GM21515 (cell line): ENCODE results near the gene PAK1IP1.
"Not testable (repeated sequence)": the region's sequence is repeated elsewhere in the genome, so short reads cannot be mapped to it uniquely, and the experiment has no call there.

ENCODE experiments used
- ATAC-seq: cut with Tn5 transposase; IDR thresholded peaks from one replicate; pipeline ENCODE4 v1.9.1; 2021; ENCODE audit not compliant: unreplicated experiment

PAK1IP1 gene, protein sequence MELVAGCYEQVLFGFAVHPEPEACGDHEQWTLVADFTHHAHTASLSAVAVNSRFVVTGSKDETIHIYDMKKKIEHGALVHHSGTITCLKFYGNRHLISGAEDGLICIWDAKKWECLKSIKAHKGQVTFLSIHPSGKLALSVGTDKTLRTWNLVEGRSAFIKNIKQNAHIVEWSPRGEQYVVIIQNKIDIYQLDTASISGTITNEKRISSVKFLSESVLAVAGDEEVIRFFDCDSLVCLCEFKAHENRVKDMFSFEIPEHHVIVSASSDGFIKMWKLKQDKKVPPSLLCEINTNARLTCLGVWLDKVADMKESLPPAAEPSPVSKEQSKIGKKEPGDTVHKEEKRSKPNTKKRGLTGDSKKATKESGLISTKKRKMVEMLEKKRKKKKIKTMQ

DNA sequence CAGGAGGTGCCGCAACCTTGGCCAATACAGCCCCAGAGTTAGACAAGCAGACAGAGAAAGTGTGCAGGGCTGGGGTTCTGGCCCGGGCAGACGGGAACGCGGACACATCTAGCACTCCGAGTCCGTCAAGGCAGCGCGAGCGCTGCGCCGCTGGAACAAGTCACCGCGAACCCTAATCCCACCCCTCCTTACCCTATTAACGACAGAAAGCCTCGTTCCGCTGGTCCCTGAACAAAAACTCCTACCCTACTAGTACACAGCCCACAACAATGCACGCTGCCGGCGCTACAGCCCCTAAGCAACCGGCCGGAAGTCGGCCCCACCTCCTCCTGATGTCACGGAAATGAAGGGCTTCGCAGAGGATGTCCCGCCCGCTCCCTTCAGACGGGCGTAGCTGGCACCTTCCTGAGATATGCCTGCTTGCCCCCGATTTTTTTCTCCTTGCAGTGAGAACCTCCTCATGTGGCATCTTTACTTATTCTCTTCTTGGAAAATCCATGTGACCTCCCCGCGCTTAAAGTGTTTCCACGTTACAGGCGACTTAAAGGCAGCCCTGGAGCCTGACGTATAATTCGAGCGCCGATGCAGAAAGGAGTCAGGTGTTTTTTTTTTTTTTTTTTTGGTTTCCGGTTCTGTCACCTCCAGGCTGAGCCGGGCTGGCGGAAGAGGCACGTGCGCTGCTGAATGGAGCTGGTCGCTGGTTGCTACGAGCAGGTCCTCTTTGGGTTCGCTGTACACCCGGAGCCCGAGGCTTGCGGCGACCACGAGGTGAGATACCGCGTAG lies at the start of gene PAK1IP1, which contains the start of gene C6orf52:
PAK1IP1 (plus strand) TSS at position 671 of the 784 bp plus-strand sequence; CDS start at position 685, 14 bp downstream.
C6orf52 (minus strand) TSS at position 315 of the 784 bp plus-strand sequence. CDS start 7,066 bp downstream, outside the sequence.
- ATAC-seq = peak; percentile 98

DNA sequence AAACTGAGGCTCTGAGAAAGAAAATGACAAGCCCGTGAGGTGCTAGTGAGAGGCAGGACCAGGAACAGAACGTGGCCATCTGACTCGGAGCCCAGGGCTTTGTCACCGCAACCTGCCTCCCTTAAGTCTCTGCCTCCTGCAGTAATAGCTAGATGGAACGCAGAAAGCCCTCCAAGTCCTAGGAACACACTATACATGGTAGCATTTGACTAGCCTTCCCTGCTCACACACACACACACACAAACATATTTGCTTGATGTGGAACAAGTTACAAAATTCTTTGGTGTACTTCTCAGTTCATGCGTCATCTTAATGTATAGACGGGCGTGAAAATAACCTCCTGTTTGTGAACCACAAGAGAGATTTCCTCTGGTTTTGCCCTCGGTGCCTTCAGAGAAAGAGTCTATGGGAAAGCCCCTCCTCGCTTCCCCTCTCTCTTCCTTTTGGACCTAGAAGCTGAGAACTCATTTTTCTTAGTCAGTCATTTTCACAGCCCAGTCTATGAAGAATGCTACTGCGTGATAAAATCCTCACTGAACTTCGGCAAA lies 39.2 kb upstream of the PAK1IP1 start:
- ATAC-seq = no peak

DNA sequence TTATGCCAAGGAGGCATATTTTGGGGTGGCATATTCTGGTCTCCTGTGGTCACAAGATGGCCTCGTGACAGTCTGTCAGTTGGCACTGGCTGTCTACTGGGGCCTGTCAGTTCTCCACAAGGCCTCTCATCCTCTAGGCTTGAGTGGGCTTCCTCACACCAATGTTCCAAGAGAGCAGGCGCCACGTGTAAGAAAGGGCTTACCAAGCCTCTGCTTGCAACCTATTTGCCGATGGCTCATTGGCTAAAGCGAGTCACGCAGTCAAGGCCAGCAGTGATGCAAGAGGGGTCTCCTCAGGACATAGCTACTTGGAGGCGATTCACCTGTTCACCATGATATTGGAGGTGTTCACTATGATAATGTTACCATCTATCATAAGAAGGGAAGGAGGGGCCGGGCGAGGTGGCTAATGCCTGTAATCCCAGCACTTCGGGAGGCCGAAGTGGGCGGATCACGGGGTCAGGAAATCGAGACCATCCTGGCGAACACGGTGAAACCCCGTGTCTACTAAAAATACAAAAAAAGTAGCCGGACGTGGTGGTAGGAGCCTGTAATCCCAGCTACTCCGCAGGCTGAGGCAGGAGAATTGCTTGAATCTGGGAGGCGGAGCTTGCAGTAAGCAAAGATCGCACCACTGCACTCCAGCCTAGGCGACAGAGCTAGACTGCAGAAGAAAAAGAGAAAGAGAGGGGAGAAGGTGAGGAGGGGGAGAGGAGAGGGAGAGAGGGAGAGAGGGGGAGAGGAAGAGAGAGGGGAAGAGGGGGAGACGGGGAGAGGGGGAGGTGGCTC lies 35.7 kb upstream of the PAK1IP1 start:
- ATAC-seq = no peak

DNA sequence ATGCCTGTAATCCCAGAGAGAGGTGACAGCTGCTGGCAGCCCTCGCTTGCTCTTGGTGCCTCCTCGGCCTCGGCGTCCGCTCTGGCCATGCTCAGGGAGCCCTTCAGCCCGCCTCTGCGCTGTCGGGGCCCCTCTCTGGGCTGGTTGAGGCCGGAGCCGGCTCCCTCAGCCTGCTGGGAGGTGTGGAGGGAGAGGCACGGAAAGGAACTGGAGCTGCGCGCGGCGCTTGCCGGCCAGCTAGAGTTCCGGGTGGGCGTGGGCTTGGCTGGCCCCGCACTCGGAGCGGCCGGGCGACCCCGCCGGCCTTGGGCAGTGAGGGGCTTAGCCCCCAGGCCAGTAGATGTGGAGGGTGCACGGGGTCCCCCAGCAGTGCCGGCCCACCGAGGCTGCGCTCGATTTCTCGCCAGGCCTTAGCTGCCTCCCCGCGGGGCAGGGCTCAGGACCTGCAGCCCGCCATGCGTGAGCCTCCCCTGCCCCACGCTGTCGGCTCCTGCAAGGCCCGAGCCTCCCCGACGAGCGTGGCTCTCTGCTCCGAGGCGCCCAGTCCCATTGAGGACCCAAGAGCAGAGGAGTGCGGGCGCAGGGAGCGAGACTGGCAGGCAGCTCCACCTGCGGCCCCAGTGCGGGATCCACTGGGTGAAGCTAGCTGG lies 34.9 kb upstream of the PAK1IP1 start:
- ATAC-seq = no peak

DNA sequence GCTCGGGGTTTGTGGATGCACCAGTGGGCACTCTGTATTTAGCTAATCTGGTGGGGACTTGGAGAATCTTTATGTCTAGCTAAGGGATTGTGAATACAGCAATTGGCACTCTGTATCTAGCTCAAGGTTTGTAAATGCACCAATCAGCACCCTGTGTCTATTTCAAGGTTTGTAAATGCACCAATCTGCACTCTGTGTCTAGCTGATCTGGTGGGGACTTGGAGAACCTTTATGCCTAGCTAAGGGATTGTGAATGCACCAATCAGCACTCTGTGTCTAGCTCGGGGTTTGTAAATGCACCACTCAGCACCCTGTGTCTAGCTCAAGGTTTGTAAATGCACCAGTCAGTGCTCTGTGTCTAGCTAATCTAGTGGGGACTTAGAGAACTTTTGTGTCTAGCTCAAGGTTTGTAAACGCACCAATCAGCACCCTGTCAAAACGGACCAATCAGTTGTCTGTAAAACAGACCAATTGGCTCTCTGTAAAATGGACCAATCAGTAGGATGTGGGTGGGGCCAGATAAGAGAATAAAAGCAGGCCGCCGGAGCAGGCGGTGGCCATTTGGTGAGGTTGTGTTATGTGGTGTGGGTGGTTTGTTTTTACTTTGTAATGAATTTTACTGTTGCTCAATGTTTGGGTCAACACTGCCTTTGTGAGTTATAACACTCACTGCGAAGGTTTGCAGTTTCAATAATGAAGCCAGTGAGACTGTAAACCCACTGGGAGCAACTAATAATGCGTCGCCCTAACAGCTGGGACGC lies 34.2 kb upstream of the PAK1IP1 start:
- not testable (repeated sequence) for ATAC-seq

DNA sequence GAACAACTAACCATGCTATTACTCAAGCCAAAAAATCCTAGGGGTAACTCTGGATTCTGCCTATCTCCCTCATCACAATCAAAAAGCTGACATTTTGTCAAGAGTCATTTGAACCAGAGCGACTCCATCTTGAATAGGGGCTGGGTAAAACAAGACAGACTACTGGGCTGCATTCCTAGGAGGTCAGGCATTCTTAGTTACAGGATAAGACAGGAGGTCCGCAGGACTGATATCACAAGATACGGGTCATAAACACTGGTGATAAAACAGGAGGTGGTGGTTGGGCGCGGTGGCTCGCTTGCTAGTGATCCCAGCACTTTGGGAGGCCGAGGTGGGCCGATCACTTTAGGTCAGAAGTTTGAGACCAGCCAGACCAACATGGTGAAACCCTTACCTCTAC lies 32.6 kb upstream of the PAK1IP1 start:
- no peak for ATAC-seq

- ATAC-seq = no peak
Observed at GRCh38 chr6:10662742-10663141, 32.0 kb upstream of the PAK1IP1 start.

- not testable (repeated sequence) for ATAC-seq
Observed at GRCh38 chr6:10665595-10665994, 29.2 kb upstream of the PAK1IP1 start.

DNA sequence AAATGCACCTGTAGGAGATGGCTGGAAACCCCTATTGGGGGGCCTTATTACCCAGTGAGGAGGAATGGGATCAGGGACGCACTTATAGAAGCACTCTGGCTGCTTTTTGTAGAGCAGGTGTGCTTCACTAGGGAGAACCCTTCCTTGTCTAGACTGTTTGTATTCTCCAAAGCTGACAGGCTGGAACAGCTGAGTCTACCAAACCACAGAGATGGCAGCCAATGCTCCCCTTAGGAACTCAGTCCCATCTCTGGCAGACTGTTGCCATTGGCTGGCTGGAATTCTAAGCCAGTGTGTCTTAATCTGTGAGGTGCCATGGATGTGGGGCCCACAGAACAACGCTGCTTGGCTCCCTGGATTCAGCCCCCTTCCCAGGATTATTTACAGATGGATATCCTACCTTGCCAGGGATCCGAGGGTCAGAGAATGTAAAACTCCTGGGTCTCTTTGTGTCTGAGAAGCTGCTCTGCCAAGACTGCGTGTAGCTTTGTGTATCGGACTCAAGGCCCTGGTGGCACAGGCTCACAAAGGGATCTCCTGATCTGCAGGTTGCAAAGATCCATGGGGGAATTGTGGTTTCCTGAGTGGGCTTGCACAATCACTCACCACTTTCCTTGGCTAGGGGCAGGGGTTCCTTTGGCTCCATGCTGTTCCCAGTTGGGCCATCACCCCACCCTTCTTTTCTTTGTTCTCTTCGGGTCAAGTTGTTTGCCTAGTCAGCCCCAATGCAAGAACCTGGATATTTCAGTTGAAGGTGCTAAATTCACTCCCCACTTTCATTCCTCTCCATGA lies 26.4 kb upstream of the PAK1IP1 start:
- no peak for ATAC-seq

DNA sequence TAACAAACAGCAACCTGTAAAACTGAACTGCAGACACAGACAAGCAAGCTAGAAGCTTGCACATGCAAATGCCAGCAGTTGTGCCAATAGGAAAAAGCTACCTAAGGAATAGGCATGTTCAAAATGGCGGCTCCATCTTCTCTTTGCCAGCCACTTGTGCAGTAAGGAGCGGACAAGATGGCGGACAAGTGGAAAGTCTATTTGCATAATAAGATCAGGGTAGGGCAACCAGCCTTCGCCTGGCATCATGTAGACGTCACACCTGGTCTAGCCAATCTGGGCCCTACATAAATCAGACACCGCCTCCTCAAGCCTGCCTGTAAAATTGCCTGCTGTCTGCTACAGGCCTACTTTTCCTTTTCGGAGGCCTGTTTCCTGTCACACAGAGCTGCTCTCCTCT lies 18.4 kb upstream of the PAK1IP1 start:
- ATAC-seq = no peak

DNA sequence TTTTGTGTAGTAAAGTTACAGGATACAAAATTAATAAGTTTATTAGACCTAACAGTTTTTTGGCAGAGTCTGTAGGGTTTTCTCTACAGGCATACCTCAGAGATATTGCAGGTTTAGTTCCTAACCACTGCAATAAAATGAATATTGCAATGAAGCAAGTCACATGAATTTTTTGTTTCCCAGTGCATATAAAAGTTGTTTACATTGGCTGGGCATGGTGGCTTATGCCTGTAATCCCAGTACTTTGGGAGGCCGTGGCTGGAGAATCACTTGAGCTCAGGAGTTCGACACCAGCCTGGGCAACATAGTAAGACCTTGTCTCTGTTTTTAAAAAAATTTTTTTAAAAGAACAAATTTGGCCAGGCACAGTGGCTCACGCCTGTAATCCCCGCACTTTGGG lies 16.3 kb upstream of the PAK1IP1 start:
- ATAC-seq = no peak

GRCh38 chr6:10681795-10682194 lies 13.0 kb upstream of the PAK1IP1 start:
- no peak for ATAC-seq

GRCh38 chr6:10682355-10682988 lies 12.3 kb upstream of the PAK1IP1 start:
- ATAC-seq = no peak

GRCh38 chr6:10684618-10685017 lies 10.2 kb upstream of the PAK1IP1 start:
- no peak for ATAC-seq

- ATAC-seq = no peak
Observed at GRCh38 chr6:10685092-10685915, 9.5 kb upstream of the PAK1IP1 start.

- ATAC-seq = no peak
Observed at GRCh38 chr6:10686901-10687300, 7.9 kb upstream of the PAK1IP1 start.

DNA sequence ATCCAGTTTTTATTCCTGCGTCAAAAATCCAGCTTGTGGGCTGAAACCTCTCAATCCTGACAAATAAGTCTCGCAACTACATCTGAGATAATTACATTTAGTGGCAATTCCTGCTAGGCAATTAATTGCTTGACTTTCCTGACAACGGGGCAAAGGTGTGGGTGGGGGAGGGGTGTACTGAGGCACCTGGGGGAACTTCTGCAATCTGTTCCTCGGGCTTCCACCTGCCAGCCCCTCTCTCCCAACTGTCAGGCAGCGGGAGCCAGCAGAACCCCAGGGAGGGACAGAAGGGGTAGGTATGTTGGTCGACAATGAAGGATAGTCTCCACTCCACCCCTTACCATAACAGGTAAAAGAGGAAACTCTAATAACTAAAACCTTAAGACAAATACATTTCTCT lies 7.2 kb upstream of the PAK1IP1 start:
- ATAC-seq = no peak
